GM12875 (cell line): ENCODE results near the gene CTCF.

Experiments
- H3K4me3 ChIP-seq: one replicate; pipeline ENCODE4 v1.5.1; 2011; ENCODE audit warnings: low read depth, low read length, control low read depth
- TF ChIP-seq, protein P1 (sequence below): IDR thresholded peaks from 2 replicates; pipeline ENCODE4 v1.5.1; 2011; ENCODE audit warnings: low read depth, mild to moderate bottlenecking, control low read depth, inconsistent platforms, low read length, moderate library complexity, borderline replicate concordance; ENCODE audit not compliant: insufficient read depth

The CTCF gene

DNA sequence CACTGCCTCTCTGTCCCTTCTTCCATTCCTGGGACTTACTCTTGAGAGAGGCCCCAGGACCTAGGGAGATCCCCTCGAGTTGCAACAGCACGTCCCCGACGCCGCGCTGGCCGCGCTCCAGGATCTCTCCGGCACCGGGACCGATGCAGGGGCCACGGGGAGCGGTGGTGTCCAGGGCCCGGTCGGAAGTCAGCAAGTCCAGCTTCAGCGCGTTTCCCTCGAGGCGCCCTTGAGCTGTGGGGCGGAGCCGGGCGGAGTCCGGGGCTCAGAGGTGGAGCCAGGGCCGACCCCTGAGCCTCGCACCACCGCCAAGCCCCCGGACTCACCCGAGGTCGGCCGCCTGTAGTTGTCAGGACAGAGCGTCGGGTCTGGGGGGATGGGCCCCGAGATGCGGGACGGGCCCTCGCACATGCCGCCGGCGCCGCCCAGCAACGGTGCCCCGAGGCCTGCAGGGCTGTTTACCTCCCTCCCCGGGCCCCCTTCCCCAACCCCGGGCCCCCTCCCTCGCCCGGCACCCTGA lies 103.8 kb downstream of the CTCF start:
- TF ChIP-seq, protein P1, sequence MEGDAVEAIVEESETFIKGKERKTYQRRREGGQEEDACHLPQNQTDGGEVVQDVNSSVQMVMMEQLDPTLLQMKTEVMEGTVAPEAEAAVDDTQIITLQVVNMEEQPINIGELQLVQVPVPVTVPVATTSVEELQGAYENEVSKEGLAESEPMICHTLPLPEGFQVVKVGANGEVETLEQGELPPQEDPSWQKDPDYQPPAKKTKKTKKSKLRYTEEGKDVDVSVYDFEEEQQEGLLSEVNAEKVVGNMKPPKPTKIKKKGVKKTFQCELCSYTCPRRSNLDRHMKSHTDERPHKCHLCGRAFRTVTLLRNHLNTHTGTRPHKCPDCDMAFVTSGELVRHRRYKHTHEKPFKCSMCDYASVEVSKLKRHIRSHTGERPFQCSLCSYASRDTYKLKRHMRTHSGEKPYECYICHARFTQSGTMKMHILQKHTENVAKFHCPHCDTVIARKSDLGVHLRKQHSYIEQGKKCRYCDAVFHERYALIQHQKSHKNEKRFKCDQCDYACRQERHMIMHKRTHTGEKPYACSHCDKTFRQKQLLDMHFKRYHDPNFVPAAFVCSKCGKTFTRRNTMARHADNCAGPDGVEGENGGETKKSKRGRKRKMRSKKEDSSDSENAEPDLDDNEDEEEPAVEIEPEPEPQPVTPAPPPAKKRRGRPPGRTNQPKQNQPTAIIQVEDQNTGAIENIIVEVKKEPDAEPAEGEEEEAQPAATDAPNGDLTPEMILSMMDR = no peak
- H3K4me3 ChIP-seq = peak overlapping the region; percentile 68

DNA sequence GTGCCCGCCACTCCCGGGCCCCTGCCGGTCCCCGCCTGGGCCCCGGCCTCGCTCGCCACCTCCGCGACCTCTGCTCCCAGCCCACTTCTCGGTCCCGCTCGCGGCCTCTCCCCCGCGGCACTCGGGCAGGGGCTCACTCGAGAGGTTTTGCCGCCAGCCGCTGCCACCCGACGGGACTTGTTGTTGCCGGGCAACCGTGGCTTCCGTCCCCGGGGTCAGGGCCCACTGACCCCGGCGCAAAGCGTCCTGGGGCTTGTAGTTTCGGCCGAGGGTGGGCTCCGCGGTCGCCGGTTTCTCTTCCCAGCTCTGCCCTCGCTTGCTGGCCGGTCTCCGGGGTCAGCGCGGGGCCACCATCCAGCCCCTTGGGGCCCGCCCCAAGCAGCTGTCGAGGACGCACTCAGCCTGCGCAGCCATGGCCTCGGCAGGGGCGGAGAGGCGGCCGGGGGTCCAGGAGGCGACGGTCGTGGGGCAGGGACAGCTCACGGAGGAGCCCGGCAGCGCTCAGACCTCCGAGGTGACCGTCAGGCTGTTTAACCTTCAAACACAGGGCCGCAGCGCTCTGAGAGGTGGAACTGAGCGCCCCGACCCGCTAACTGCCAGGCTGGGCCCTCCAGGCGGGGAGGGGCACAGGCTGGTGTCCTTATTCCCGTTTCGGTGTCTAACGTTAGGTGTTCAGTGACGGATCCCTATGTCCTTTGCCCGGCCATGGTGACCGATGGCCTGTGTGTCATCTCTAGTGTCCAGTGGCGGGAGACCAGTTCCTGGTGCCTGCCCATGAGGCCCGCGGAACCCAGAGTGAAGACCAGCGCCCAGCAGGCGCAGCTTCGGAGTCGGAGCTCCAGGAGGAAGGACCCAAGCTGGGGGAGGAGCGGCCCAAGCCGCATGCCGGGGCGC lies 104.5 kb downstream of the CTCF start, which contains the start of the genes C16orf86 and ENKD1:
TSS of gene C16orf86 (plus strand) at position 256 of the 894 bp plus-strand sequence. CDS start at position 413, 157 bp downstream.
TSS of gene ENKD1 (minus strand) at position 192 of the 894 bp plus-strand sequence. CDS start 308 bp downstream, outside the sequence.
- peak within 1 kb of the TSS; percentile 68 for H3K4me3 ChIP-seq
- TF ChIP-seq, protein P1 = no peak

DNA sequence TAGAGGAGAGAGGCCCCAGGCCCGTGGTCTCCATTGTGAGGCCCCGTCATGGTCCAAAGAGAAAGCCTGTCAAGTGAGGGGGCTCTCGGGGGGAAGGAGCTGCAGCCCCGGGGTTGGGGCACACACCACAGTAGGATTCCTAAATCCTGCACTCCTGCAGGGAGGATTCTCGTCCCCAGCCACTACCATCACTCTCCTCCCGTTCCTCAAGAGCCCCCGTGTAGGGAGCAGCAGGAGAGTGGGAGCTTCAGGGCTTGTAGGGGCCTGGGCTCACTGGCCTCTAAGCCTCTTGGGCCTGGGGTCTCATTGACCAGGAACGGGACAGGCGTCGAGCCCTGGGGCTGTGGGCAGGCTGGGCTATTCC lies 105.1 kb downstream of the CTCF start:
- peak overlapping the region; percentile 68 for H3K4me3 ChIP-seq

DNA sequence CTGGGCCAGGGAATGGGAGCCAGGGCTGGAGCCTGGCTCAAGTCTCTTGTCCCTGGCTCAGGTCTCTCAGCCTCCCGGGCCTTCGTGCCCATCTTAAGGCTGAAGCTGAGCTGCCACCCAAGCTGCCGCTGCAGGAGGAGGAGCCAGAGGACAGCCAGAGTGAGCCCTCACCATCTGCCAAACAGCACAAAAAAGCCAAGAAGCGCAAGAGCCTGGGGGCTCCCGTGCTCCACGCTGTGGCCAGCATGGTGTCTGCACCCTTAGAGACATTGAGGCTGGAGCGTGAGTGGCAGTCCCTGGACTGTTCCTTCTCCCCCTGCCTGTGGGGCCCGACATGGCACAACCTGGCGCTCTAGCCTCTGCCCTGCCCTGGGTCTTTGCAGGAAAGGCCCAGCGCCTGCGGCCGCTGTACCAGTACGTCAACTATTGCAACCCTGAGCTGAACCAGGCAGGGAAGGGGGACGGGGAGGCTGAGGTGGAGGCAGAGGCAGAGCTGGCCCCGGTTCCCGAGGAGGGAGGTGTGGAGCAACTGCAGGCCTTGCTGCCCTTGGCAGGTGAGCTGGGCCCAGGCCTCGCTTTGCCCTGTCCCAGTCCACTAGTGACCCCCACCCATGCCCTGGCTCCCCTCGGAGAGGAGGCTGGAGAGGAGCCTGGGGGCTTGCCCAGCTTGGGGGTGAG lies 105.6 kb downstream of the CTCF start:
- TF ChIP-seq, protein P1 = peak; percentile 94
- no peak overlapping the region for H3K4me3 ChIP-seq

More for the DNA sequence above, 105.1 kb downstream of the CTCF start:
- TF ChIP-seq, protein P1 = no peak

DNA sequence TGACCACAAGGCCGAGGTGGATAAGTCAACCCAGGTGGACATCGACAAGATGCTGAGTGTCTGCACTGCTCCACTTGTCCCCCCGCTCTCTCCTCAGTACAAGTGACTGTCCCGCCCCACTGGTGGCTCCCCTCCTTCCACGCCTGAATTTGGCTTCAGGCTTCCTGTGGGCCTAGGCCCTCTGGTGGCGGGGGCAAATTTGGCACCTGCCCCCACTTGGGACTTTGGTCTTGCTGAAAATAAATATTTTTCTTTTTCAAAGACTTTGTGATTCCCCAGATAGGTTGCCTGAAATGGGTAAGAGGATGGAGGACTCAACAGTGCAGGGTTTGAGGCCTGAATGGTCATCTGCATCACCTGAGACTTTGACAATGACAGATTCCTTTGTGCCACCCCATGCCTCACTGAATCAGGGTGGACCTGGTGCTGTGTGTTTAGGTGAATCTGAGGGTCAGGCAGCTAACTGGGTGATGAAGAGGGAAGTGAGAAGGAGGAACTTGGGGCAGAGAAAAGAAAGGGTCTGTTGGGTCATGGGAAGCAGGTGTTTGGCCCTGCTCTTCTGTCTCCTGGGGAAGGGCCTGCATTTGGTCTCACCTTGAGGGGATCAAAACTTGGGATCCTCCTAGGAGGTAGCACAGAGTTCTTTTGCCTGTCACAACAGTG lies 106.3 kb downstream of the CTCF start:
- TF ChIP-seq, protein P1 = peak; percentile 43
- no peak overlapping the region for H3K4me3 ChIP-seq

DNA sequence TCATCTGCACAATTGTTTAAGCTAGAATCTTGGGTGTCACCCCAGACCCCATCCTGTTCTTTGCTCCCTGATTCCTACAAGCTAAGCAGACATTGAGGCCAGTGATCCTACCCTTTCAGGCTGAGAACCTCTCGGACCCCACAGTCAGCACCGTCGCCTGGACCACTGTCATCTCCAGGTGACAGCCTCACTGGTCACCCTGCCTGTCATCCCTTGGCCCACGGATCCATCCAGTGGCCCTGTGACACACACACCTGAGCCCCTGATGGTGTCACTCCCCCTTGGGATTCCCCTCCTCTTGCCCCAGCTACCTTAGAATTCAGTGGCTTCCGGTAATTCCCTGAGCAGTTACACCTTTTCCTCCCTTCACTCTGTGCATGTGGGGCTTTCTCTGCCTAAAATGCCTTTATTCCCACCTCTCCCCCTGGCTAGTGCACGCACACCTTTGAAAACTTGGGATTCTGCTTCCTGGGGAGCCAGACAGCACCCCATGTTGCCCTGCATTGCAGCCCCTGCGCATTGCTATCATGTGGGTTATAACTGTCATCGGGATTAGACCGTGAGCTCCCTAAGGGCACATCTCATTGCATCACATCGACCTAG lies 107.3 kb downstream of the CTCF start:
- H3K4me3 ChIP-seq = no peak overlapping the region
- TF ChIP-seq, protein P1 = no peak
